Neuronal stem cell (in vitro differentiated cells): ENCODE results near the gene CRABP2.

Source experiments
- DNase-seq: peaks from one replicate; pipeline ENCODE4 v3.0.0-alpha.2; 2013; ENCODE audit warnings: low spot score
- H2AFZ ChIP-seq: one replicate; pipeline ENCODE4 v1.6.1; 2013; ENCODE audit warnings: mild to moderate bottlenecking, low read length, inconsistent platforms
- H2AK5ac ChIP-seq: 2 replicates; pipeline ENCODE4 v1.6.1; 2013; ENCODE audit warnings: low read depth, mild to moderate bottlenecking, inconsistent platforms, low read length, moderate library complexity, mixed read lengths
- H2BK120ac ChIP-seq: 2 replicates; pipeline ENCODE4 v1.6.1; 2013; ENCODE audit warnings: low read depth, mild to moderate bottlenecking, inconsistent platforms, low read length, moderate library complexity, mixed read lengths
- H2BK12ac ChIP-seq: one replicate; pipeline ENCODE4 v1.6.1; 2013; ENCODE audit warnings: low read length, inconsistent platforms
- H2BK15ac ChIP-seq: 2 replicates; pipeline ENCODE4 v1.6.1; 2013; ENCODE audit warnings: mild to moderate bottlenecking, low read length, inconsistent platforms, mixed read lengths
- H2BK5ac ChIP-seq: one replicate; pipeline ENCODE4 v1.6.1; 2013; ENCODE audit warnings: inconsistent platforms, mild to moderate bottlenecking, low read length, moderate library complexity
- H3K14ac ChIP-seq: one replicate; pipeline ENCODE4 v1.6.1; 2013; ENCODE audit warnings: low read length, inconsistent platforms
- H3K18ac ChIP-seq: 2 replicates; pipeline ENCODE4 v1.6.1; 2013; ENCODE audit warnings: low read length, inconsistent platforms
- H3K23ac ChIP-seq: 2 replicates; pipeline ENCODE4 v1.6.1; 2013; ENCODE audit warnings: low read depth, mild to moderate bottlenecking, mixed read lengths, low read length, inconsistent platforms; ENCODE audit not compliant: poor library complexity
- H3K27ac ChIP-seq: replicated peaks from 3 replicates; pipeline ENCODE4 v1.5.1; 2013; ENCODE audit warnings: low read length, inconsistent platforms
- H3K27me3 ChIP-seq, 3 experiments: 2 replicates each; pipeline ENCODE4 v1.6.1; 2013; ENCODE audit warnings: low read length in 3 of 3, mild to moderate bottlenecking in 2 of 3, inconsistent platforms in 1 of 3, low read depth in 1 of 3, mixed read lengths in 1 of 3, moderate library complexity in 1 of 3; ENCODE audit not compliant: control insufficient read depth in 3 of 3, insufficient read depth in 3 of 3
- H3K36me3 ChIP-seq, 2 donors: replicated peaks in 1 of 2; 2 replicates each; pipeline ENCODE4 v1.6.1; 2013; ENCODE audit warnings: low read length in 2 of 2; ENCODE audit not compliant: control insufficient read depth in 2 of 2, insufficient read depth in 2 of 2
- H3K4ac ChIP-seq: 2 replicates; pipeline ENCODE4 v1.6.1; 2013; ENCODE audit warnings: inconsistent platforms, mild to moderate bottlenecking, low read length, moderate library complexity
- H3K4me1 ChIP-seq, 2 donors: 1 replicate in 1 of 2; 2 replicates in 1 of 2; pipeline ENCODE4 v1.6.1; 2013; ENCODE audit warnings: low read length in 2 of 2, low read depth in 1 of 2; ENCODE audit not compliant: control insufficient read depth in 2 of 2, insufficient read depth in 1 of 2
- H3K4me2 ChIP-seq: one replicate; pipeline ENCODE4 v1.6.1; 2013; ENCODE audit warnings: mild to moderate bottlenecking, low read length, inconsistent platforms; ENCODE audit not compliant: insufficient read depth, poor library complexity, severe bottlenecking
- H3K4me3 ChIP-seq, 2 donors: 2 replicates each; pipeline ENCODE4 v1.5.1; 2013; ENCODE audit warnings: low read length in 2 of 2, mild to moderate bottlenecking in 2 of 2, inconsistent platforms in 1 of 2, moderate library complexity in 1 of 2
- H3K79me1 ChIP-seq: one replicate; pipeline ENCODE4 v1.6.1; 2013; ENCODE audit warnings: low read depth, mild to moderate bottlenecking, inconsistent platforms, low read length, moderate library complexity
- H3K9ac ChIP-seq: one replicate; pipeline ENCODE4 v1.6.1; 2013; ENCODE audit warnings: mild to moderate bottlenecking, low read depth, low read length, inconsistent platforms; ENCODE audit not compliant: poor library complexity
- H3K9me3 ChIP-seq, 2 donors: replicated peaks in 1 of 2; 2 replicates each; pipeline versions ENCODE3 to v1.6.1; 2013; ENCODE audit warnings: low read length in 2 of 2, mild to moderate bottlenecking in 2 of 2, inconsistent platforms in 1 of 2, low read depth in 1 of 2, mixed read lengths in 1 of 2, moderate library complexity in 1 of 2; ENCODE audit not compliant: control insufficient read depth in 2 of 2, insufficient read depth in 1 of 2
- H4K8ac ChIP-seq: one replicate; pipeline ENCODE4 v1.6.1; 2013; ENCODE audit warnings: low read depth, mild to moderate bottlenecking, inconsistent platforms, low read length, moderate library complexity
- H4K91ac ChIP-seq: one replicate; pipeline ENCODE4 v1.6.1; 2013; ENCODE audit warnings: low read length, low read depth, mild to moderate bottlenecking, inconsistent platforms; ENCODE audit not compliant: poor library complexity
- WGBS, 2 donors: extraction: QIAGEN DNeasy Blood & Tissue Kit; methylation state at CpG; one replicate each; pipeline ENCODE4 v1.1.7; 2013; ENCODE audit warnings: missing lambda C conversion rate in 2 of 2, mixed read lengths in 1 of 2; ENCODE audit not compliant: insufficient read length in 2 of 2, insufficient replicate concordance in 1 of 2; ENCODE audit errors: extremely low coverage in 2 of 2; 5-methylcytosine and 5-hydroxymethylcytosine counted together

The CRABP2 gene

GRCh38 chr1:156743367-156744302 lies 38.3 kb upstream of the CRABP2 start:
- Histone ChIP-seq H3K27ac (no peak overlapping the region), H3K4me2 (no peak overlapping the region), H3K23ac (peak overlapping the region; percentile 43), H3K4me1 (peaks cover 27 to 39% of the 10 kb centered on the region in 2 donors), H3K79me1 (peaks cover 7% of the 10 kb centered on the region), H2AFZ (no peak overlapping the region), H3K9me3 (no peaks in the 10 kb centered on the region), H2BK15ac (no peak overlapping the region), H3K27me3 (no peaks in the 10 kb centered on the region), H2BK120ac (no peak overlapping the region), H3K18ac (no peak overlapping the region), H3K4me3 (no peak overlapping the region), H2BK5ac (no peak overlapping the region), H3K9ac (no peak overlapping the region), H3K14ac (no peak overlapping the region), H3K36me3 (peaks cover 24 to 53% of the 10 kb centered on the region in 2 donors), H2BK12ac (no peak overlapping the region), H4K8ac (no peak overlapping the region), H3K4ac (no peak overlapping the region), H2AK5ac (no peak overlapping the region), H4K91ac (no peak overlapping the region)
- WGBS, 2 donors: no CpG with 5 or more reads among the region's 14 CpGs
- DNase-seq: no peak

DNA sequence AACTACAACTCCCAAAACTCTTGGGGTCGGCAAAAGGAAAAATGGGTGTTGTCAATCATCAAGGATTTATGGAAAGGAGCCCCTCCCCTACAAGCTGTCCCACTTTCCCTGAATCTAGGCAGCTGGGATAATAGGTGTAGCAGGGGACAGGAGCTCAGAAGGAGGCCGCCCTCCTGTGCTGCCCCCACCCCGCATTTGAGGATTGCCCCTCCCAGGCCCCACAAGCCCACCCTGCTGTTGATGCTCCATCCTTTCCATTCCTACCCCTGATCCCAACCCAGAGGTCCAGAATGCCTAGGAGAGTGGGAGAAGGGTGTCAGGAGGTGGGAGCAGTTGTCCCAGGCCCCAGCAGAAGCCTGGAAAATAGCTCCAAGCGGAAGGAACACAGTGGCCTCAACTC lies 37.4 kb upstream of the CRABP2 start:
- Histone ChIP-seq H3K23ac (no peak overlapping the region), H3K14ac (no peak overlapping the region), H2AFZ (no peak overlapping the region), H3K79me1 (peaks cover 7% of the 10 kb centered on the region), H2BK120ac (no peak overlapping the region), H3K27ac (no peak overlapping the region), H4K8ac (no peak overlapping the region), H3K9me3 (no peaks in the 10 kb centered on the region), H4K91ac (no peak overlapping the region), H3K4me2 (no peak overlapping the region), H3K27me3 (no peaks in the 10 kb centered on the region), H2BK5ac (no peak overlapping the region), H3K36me3 (peaks cover 26 to 58% of the 10 kb centered on the region in 2 donors), H2BK12ac (no peak overlapping the region), H3K4ac (no peak overlapping the region), H3K9ac (no peak overlapping the region), H3K18ac (no peak overlapping the region), H2AK5ac (no peak overlapping the region), H2BK15ac (no peak overlapping the region), H3K4me3 (no peak overlapping the region), H3K4me1 (peaks cover 19 to 31% of the 10 kb centered on the region in 2 donors)
- no peak for DNase-seq
- whole genome bisulfite sequencing, 2 donors: no CpG with 5 or more reads among the region's 4 CpGs

DNA sequence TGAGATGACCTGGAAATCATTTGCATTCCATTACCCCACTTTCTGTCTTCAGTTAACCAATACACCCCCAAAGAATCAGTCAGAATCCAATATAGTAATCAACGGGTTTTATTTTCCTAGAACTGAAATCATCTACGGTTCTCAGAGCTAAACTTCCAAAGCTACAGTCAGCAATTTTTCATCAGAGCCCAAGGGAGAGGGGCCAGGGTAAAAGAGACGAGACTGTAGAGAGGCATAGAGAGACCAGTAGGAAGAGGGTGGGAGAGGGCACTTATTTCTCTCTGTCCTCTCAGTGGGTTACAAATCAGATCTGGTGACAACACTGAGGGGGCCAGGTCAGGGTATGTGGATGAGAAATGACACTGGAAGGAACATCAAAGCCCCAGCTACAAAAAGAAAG lies 36.6 kb upstream of the CRABP2 start:
- H2BK120ac ChIP-seq: no peak overlapping the region
- no peak for DNase-seq
- no peak overlapping the region for H4K8ac ChIP-seq
- H2AK5ac ChIP-seq: no peak overlapping the region
- H3K27me3 ChIP-seq: no peaks in the 10 kb centered on the region
- no peak overlapping the region for H3K4me2 ChIP-seq
- no CpG with 5 or more reads among the region's 3 CpGs for WGBS, 2 donors
- H2AFZ ChIP-seq: no peak overlapping the region
- no peak overlapping the region for H2BK5ac ChIP-seq
- H3K36me3 ChIP-seq: peaks cover 32 to 66% of the 10 kb centered on the region in 2 donors
- no peak overlapping the region for H3K9ac ChIP-seq
- H3K4me1 ChIP-seq: peaks cover 16 to 24% of the 10 kb centered on the region in 2 donors
- no peak overlapping the region for H4K91ac ChIP-seq
- H3K79me1 ChIP-seq: peaks cover 7% of the 10 kb centered on the region
- no peak overlapping the region for H3K4ac ChIP-seq
- no peak overlapping the region for H3K14ac ChIP-seq
- no peak overlapping the region for H2BK12ac ChIP-seq
- H3K4me3 ChIP-seq: no peak overlapping the region
- peak overlapping the region; percentile 62 for H3K27ac ChIP-seq
- no peak overlapping the region for H3K23ac ChIP-seq
- no peak overlapping the region for H3K18ac ChIP-seq
- no peak overlapping the region for H2BK15ac ChIP-seq
- no peaks in the 10 kb centered on the region for H3K9me3 ChIP-seq

DNA sequence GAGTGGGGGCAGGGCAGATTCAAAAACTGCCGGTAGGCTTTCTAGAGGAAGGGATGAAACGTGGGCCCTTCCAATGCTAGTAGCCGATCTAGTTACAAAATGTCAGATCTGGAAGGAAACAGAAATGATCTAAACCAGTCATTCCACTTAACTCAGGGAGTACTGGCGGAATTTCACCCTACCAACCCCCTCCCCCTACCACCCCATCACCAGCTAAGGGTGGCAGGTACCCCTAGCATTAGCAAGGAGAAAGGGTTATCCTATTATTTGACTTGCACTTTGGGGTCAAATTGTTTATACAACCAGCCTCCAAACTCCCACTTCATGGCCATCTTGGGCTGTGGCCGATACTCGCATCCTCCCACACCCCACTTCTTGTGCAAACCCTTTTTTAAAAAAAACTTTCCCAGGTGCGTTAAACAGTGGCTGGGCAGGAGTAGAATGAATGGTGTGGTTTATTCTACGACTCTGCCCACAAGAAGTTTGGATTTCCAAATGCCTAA lies 36.1 kb upstream of the CRABP2 start:
- H3K27ac ChIP-seq: peak overlapping the region; percentile 62
- peak overlapping the region; percentile 51 for H3K4me2 ChIP-seq
- H2AK5ac ChIP-seq: no peak overlapping the region
- H3K23ac ChIP-seq: no peak overlapping the region
- H3K14ac ChIP-seq: no peak overlapping the region
- no peak overlapping the region for H4K91ac ChIP-seq
- H2BK120ac ChIP-seq: no peak overlapping the region
- H3K9me3 ChIP-seq: no peaks in the 10 kb centered on the region
- H3K36me3 ChIP-seq: peaks cover 34 to 71% of the 10 kb centered on the region in 2 donors
- H2AFZ ChIP-seq: peak overlapping the region; percentile 71
- peaks cover 7% of the 10 kb centered on the region for H3K79me1 ChIP-seq
- no peak overlapping the region for H3K9ac ChIP-seq
- no peak overlapping the region for H3K18ac ChIP-seq
- no peak overlapping the region for H3K4ac ChIP-seq
- WGBS, 2 donors: no CpG with 5 or more reads among the region's 8 CpGs
- no peak overlapping the region for H2BK5ac ChIP-seq
- no peaks in the 10 kb centered on the region for H3K27me3 ChIP-seq
- H4K8ac ChIP-seq: no peak overlapping the region
- no peak for DNase-seq
- peaks cover 16 to 22% of the 10 kb centered on the region in 2 donors for H3K4me1 ChIP-seq
- no peak overlapping the region for H2BK12ac ChIP-seq
- no peak overlapping the region for H2BK15ac ChIP-seq
- H3K4me3 ChIP-seq: peak overlapping the region in 1 of 2 donors; percentile 19
